GM21360 (cell line): ENCODE measurements around the gene PARP6.

ENCODE experiments used
- ATAC-seq: cut with Tn5 transposase; IDR thresholded peaks from one replicate; pipeline ENCODE4 v1.9.1; 2021; ENCODE audit warnings: mild to moderate bottlenecking, moderate library complexity; ENCODE audit not compliant: unreplicated experiment

The PARP6 gene

GRCh38 chr15:72201391-72201921 lies 70.9 kb downstream of the PARP6 start:
- no peak for ATAC-seq

DNA sequence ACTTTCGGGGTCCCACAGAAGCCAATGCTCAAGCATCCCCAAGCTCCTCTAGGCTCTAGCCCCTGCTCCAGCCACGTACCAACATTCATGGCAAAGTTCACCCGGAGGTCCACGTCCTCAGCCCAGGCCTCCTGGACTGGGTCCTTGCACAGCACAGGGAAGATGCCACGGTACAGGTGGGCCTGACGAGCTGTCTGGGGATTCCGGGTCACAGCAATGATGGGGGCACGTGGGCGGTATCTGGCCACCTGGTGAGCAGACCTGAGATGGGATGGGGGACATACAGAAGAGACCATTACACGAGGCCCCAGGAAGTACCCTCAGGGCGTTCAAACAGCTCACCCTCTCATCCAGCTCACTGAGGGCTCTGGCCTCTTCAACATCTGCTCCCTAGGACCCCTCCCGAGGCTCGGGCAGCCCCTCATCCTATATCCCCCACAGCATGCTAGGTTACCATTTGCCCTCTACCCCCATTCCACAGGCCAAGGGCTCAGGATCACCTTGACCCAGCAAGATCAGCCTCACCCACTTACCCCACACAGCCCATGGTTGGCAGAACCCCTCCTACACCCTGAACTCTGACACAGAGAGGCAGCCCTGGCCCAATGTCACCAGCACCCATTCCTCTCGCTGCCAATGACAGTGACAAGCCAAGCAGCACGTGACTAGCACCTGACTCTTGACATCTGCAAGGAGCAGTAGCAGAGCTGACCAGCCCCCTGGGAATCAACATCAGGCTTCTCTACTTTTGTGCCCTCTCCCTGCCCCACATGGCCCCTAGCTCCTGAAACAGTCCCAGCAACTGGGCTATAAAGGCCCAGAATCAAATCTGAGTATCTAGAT lies 71.7 kb downstream of the PARP6 start:
- no peak for ATAC-seq

GRCh38 chr15:72199721-72200212 lies 72.6 kb downstream of the PARP6 start:
- ATAC-seq, result no peak

DNA sequence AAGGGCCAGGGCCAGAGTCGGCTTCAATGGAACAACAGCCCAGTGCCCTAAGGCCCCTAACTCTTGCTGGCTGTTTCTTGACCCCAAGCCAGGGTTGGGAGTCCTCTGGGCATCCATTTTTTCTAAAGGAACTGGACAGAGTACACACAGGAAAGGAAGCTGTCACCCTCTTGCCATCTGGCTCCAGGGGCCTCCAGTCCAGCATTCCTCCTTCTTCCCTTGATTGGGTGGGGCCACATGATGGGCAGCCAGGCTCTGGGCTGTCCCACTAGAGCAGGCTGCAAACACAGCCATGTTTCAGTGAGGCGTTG lies 73.2 kb downstream of the PARP6 start:
- no peak for ATAC-seq

GRCh38 chr15:72198356-72199204 lies 73.8 kb downstream of the PARP6 start:
- ATAC-seq, result no peak

DNA sequence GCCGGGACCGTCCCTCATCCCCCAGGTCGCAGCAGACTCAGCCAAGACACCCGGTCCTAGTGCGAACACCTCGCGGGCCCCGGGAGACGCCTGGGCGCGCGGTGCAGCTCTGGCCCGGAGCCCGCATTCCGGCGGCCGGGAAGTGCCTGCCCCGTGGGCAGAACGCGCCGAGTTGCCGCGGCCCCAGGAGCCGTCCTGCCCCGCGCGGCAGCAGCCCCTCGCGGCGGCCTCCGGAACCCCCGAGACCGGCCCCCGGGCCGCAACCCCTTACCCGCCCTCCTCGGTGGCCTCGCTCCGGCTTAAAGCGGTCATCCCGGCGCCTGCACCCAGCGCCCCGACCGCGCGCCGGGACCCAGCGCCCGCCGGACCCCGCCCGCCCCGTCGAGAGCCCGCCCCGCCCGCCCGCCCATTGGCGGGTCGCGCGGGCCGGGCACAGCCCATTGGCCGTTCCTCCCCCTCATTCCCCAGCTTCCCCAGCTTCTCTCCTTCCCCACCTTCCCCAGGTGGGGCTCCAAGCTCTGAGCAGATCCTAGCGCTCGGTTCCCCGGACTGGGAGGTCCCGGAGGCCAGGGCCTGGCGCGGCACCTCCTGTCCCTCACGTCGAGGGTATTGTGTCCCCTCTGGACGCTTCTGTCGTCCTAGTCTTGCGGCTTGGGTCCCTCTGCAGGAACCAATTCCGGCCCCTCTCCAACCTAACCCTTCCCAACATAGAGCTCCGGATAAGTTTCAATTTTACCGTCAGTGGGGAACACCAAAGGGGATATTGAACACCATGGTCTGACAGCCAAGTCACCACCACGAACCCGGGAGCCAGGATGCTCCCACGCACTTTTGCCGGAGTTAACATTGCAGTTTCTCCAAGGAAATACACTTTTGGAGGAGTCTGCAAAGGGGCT lies 74.6 kb downstream of the PARP6 start, which contains the start of gene GRAMD2A:
Gene GRAMD2A (minus strand): TSS at position 328 of the 896 bp plus-strand sequence.
- no peak for ATAC-seq

DNA sequence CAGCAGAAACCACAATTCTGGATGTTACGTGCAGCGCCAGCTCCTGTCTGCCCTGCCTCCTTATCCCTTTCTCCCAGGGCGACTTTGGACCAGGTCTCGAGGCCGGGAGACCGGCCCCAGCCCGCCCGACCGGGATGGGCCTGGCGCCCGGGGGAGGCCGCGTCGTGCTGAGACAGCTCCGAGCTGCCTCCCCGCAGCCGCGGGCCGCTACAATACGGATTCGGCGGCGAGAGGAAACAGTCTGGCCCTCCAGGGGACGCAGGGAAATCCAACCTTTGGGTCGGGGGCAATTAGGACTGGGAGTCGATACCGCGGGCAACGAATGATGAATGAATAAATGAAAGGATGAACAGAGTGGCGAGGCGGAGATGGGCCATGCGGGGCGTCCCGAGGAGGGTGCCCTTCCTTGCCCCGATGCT lies 75.3 kb downstream of the PARP6 start:
- no peak for ATAC-seq

DNA sequence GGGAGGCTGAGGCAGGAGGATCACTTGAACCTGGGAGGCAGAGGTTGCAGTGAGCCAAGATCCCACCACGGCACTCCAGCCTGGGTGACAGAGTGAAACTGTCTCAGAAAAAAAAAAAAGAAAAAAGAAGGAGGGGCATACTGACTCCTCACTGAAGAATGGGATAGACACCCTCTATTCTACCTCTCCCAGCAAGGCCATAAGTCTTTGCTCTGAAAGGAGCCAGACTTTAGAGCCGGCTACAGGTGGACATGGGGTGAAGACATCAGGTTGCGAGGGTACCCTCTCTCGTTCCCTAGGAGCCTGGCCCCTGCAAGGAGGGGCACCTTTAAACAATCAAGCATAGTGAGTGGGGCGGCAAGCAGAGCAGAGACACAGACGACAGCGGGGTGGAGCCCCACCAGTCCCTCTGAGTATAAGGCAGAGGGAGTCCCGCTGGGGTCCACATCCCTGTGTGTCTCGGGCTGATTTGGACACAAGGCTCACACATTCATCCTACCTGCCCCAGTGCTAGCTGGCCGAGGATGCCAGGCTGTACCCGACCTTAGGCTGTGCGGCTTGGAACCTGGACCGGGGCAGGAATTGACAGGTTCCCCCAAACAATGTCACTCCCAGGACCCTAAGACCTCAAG lies 75.8 kb downstream of the PARP6 start:
- no peak for ATAC-seq

DNA sequence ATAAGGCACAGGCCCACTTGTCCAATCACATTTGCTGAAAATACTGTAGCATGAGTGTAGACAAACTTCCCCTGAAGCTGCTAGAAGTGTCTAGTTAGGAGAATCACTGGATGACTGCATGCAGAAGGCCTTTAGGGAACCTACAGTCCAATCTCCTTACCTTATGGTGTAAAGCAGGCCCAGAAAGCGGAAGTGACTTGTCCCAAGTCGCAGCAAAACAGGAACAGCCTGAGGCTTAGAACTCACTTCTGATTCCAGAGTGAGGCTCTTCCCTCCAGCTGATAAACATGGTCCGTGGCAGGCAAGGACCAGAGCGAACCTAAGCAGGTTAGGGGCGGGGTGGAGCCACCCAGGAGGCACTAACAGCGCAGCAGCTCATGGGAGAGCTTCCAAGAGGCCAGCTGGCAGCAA lies 77.2 kb downstream of the PARP6 start:
- no peak for ATAC-seq

DNA sequence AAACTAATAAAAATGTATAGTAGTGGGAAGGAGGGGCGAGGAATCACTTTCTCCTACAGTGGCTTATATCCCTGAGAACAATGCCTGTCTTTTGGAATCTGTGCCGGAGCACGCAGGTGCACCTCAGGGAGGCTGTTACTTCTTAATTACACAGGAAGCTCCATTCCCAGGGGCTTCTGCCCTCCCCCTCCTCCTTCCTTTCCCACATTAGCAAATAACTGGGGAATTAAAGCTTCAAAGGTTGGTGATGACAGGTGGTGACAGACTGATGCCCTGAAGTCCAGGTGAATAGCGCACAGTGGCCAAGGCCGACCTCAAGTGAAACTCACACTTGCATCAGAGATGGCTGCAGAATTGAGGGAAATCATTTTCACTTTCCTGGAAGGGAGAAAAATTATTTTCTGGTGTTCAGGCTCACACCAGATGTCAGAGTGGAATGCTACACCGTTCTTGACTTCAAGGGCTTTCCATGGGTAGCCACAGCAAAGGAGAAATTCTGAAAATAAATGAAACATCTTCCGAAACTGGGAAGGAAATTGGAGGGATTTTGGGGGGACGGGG lies 78.4 kb downstream of the PARP6 start:
- ATAC-seq, result no peak

DNA sequence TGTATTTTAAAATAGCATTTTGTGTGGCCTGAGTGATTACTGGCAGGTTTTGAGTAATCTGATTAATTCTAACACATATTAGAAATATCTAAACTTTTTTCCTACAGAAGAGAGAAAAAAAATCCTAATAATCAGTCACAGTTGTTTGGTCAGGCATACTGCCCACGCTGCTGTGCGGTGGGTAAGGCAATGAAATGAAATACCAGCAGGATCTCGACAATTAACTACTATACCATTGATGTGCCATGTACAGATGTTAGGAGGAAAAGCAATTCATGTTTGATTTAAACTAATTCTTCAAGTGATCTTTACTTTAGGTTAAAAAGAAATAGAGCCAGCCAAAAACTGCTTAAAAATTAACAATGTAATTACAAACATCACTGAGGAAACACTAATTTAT lies 79.9 kb downstream of the PARP6 start:
- ATAC-seq, result no peak
